Ascending aorta (tissue), 2 donors: ENCODE measurements around the gene ATP1A3. TPM values are rescaled to one million over a fixed set of nuclear protein-coding genes. Genes with fewer than 3 reads are reported as not detected.

Experiments used
- DNase-seq, 2 donors: peaks; one replicate each; pipeline ENCODE4 v3.0.0-alpha.2; 2019; ENCODE audit warnings: low spot score in 2 of 2
- H3K27ac ChIP-seq, 2 donors: fragments of 200-600 bp; sonication (generic); one replicate each; pipeline ENCODE4 v1.5.1; 2016 to 2017; ENCODE audit warnings: mild to moderate bottlenecking in 1 of 2
- H3K27me3 ChIP-seq: fragments of 200-600 bp; sonication (generic); one replicate; pipeline ENCODE4 v1.5.1; 2017
- H3K36me3 ChIP-seq, 2 donors: fragments of 200-600 bp; sonication (generic); one replicate each; pipeline ENCODE4 v1.5.1; 2016
- H3K4me1 ChIP-seq, 2 donors: fragments of 200-600 bp; sonication (generic); one replicate each; pipeline ENCODE4 v1.5.1; 2016 to 2017; ENCODE audit warnings: mild to moderate bottlenecking in 1 of 2
- H3K4me3 ChIP-seq, 2 donors: fragments of 200-600 bp; sonication (generic); one replicate each; pipeline ENCODE4 v1.5.1; 2016 to 2017; ENCODE audit warnings: mild to moderate bottlenecking in 1 of 2
- H3K9me3 ChIP-seq, 2 donors: fragments of 200-600 bp; sonication (generic); one replicate each; pipeline ENCODE4 v1.5.1; 2016
- CTCF ChIP-seq, 3 experiments: fragments of 200-600 bp in 2 of 3; fragments of 450-650 bp in 1 of 3; sonication (generic) in 2 of 3; IDR thresholded peaks; one replicate each; pipeline ENCODE4 v1.5.1; 2016 to 2019; ENCODE audit warnings: antibody characterized with exemption in 3 of 3, mild to moderate bottlenecking in 1 of 3, moderate library complexity in 1 of 3
- intact Hi-C: fragments of 100-400 bp; cut with DNase I; formaldehyde crosslinking; loops from one replicate; pipeline ENCODE4 v1.15.1; 2023
- total RNA-seq: library from RNA; depleted of rRNA; stranded (reverse); fragments of >200 nt; gene quantifications from one replicate; pipeline ENCODE4 v1.1.0, GENCODE V29; 2016

Gene ATP1A3
- total RNA-seq, 1 donor from 2014 or later = 1.1 TPM

GRCh38 chr19:41937525-41938468 lies 56.2 kb downstream of the ATP1A3 start:
- peaks cover 25% of the 10 kb centered on the region for H3K27me3 ChIP-seq
- intact Hi-C loops = no loop called here

GRCh38 chr19:41936961-41937360 lies 57.1 kb downstream of the ATP1A3 start:
- no peak for DNase-seq
- TF ChIP-seq CTCF (IDR thresholded peaks at IDR 0.05) = no peak
- H3K27me3 ChIP-seq = peaks cover 33% of the 10 kb centered on the region

More at GRCh38 chr19:41937525-41938468, 56.2 kb downstream of the ATP1A3 start:
- DNase-seq = no peak
- no peak for TF ChIP-seq CTCF (IDR thresholded peaks at IDR 0.05)
- H3K4me3 ChIP-seq = no peak overlapping the region
- no peaks in the 10 kb centered on the region for H3K9me3 ChIP-seq
- peaks cover 5 to 13% of the 10 kb centered on the region in 2 donors for H3K4me1 ChIP-seq
- H3K36me3 ChIP-seq = no peaks in the 10 kb centered on the region
- no peak overlapping the region for H3K27ac ChIP-seq

GRCh38 chr19:41936416-41936850 lies 57.6 kb downstream of the ATP1A3 start:
- Histone ChIP-seq H3K36me3 (no peaks in the 10 kb centered on the region), H3K4me3 (no peak overlapping the region), H3K27me3 (peaks cover 37% of the 10 kb centered on the region), H3K9me3 (no peaks in the 10 kb centered on the region), H3K4me1 (peaks cover 5 to 13% of the 10 kb centered on the region in 2 donors), H3K27ac (no peak overlapping the region)
- no peak for TF ChIP-seq CTCF (IDR thresholded peaks at IDR 0.05)
- DNase-seq = no peak
- intact Hi-C loops = no loop called here

More at GRCh38 chr19:41936961-41937360, 57.1 kb downstream of the ATP1A3 start:
- intact Hi-C loops = no loop called here
- Histone ChIP-seq H3K9me3 (no peaks in the 10 kb centered on the region), H3K4me3 (no peak overlapping the region), H3K27ac (no peak overlapping the region), H3K36me3 (no peaks in the 10 kb centered on the region), H3K4me1 (peaks cover 5 to 13% of the 10 kb centered on the region in 2 donors)

GRCh38 chr19:41935760-41936415 lies 58.1 kb downstream of the ATP1A3 start:
- DNase-seq = no peak
- intact Hi-C loops = no loop called here
- H3K4me1 ChIP-seq = peaks cover 2 to 9% of the 10 kb centered on the region in 2 donors
- H3K9me3 ChIP-seq = no peaks in the 10 kb centered on the region
- TF ChIP-seq CTCF (IDR thresholded peaks at IDR 0.05) = no peak
- H3K27me3 ChIP-seq = peaks cover 33% of the 10 kb centered on the region
- no peak overlapping the region for H3K4me3 ChIP-seq
- H3K36me3 ChIP-seq = no peaks in the 10 kb centered on the region
- no peak overlapping the region for H3K27ac ChIP-seq

GRCh38 chr19:41934849-41935374 lies 59.1 kb downstream of the ATP1A3 start:
- no peak for DNase-seq
- no peak overlapping the region for H3K27ac ChIP-seq
- H3K4me3 ChIP-seq = no peak overlapping the region
- intact Hi-C loops = no loop called here
- peaks cover 27% of the 10 kb centered on the region for H3K27me3 ChIP-seq
- peak; percentile 51 to 72 (median 68) for TF ChIP-seq CTCF (IDR thresholded peaks at IDR 0.05)
- H3K36me3 ChIP-seq = no peaks in the 10 kb centered on the region
- H3K4me1 ChIP-seq = peaks cover 0 to 1% of the 10 kb centered on the region in 2 donors
- no peaks in the 10 kb centered on the region for H3K9me3 ChIP-seq
